ENCODE measurements around the gene GDE1.

GDE1 gene

GRCh38 chr16:19484096-19484495, 37.8 kb downstream of the GDE1 start:
- H4K20me1 ChIP-seq (ENCODE audit: insufficient read depth, low read length, poor library complexity, severe bottlenecking) = no peaks in the 10 kb centered on the region
- H3F3A ChIP-seq (ENCODE audit: low read depth) = no peaks in the 10 kb centered on the region
- H3K9me3 ChIP-seq (ENCODE audit: insufficient read depth, low read depth, low read length) = no peaks in the 10 kb centered on the region
- H3K9ac ChIP-seq (ENCODE audit: low read depth, low read length, poor library complexity, severe bottlenecking) = no peak overlapping the region
- H3K36me3 ChIP-seq (ENCODE audit: insufficient read depth, low read length) = no peaks in the 10 kb centered on the region
- H3K4me3 ChIP-seq (ENCODE audit: low read length, poor library complexity, severe bottlenecking) = no peak overlapping the region
- H3K9me2 ChIP-seq (replicated peaks; ENCODE audit: low read depth, low read length) = no peaks in the 10 kb centered on the region
- no peak for TF ChIP-seq EZH2phosphoT487 (IDR thresholded peaks at IDR 0.05; ENCODE audit: borderline replicate concordance)
- TF ChIP-seq CTCF (conservative IDR thresholded peaks at IDR 0.05; ENCODE audit: low read length) = no peak
- H3K27me3 ChIP-seq (ENCODE audit: insufficient read depth, low read length, poor library complexity, severe bottlenecking) = no peaks in the 10 kb centered on the region
- no peak overlapping the region for H2AFZ ChIP-seq (ENCODE audit: low read length)
- no peak overlapping the region for H3K4me2 ChIP-seq (ENCODE audit: low read depth, low read length, poor library complexity, severe bottlenecking)
- no peaks in the 10 kb centered on the region for H3K4me1 ChIP-seq (ENCODE audit: insufficient read depth, low read length, poor library complexity, severe bottlenecking)
- H3K79me2 ChIP-seq (ENCODE audit: insufficient read depth, low read length) = no peaks in the 10 kb centered on the region

- no peaks in the 10 kb centered on the region for H3K9me3 ChIP-seq (ENCODE audit: insufficient read depth, low read depth, low read length)
- no peak overlapping the region for H3K4me3 ChIP-seq (ENCODE audit: low read length, poor library complexity, severe bottlenecking)
- H3K4me2 ChIP-seq (ENCODE audit: low read depth, low read length, poor library complexity, severe bottlenecking) = no peak overlapping the region
- H3K36me3 ChIP-seq (ENCODE audit: insufficient read depth, low read length) = no peaks in the 10 kb centered on the region
- H3K9ac ChIP-seq (ENCODE audit: low read depth, low read length, poor library complexity, severe bottlenecking) = no peak overlapping the region
- TF ChIP-seq CTCF (conservative IDR thresholded peaks at IDR 0.05; ENCODE audit: low read length) (no peak), EZH2phosphoT487 (IDR thresholded peaks at IDR 0.05; ENCODE audit: borderline replicate concordance) (no peak)
- no peaks in the 10 kb centered on the region for H3F3A ChIP-seq (ENCODE audit: low read depth)
- no peaks in the 10 kb centered on the region for H4K20me1 ChIP-seq (ENCODE audit: insufficient read depth, low read length, poor library complexity, severe bottlenecking)
- H3K27me3 ChIP-seq (ENCODE audit: insufficient read depth, low read length, poor library complexity, severe bottlenecking) = no peaks in the 10 kb centered on the region
- H3K79me2 ChIP-seq (ENCODE audit: insufficient read depth, low read length) = no peaks in the 10 kb centered on the region
- no peaks in the 10 kb centered on the region for H3K9me2 ChIP-seq (replicated peaks; ENCODE audit: low read depth, low read length)
- no peaks in the 10 kb centered on the region for H3K4me1 ChIP-seq (ENCODE audit: insufficient read depth, low read length, poor library complexity, severe bottlenecking)
- no peak overlapping the region for H2AFZ ChIP-seq (ENCODE audit: low read length)
Measured at GRCh38 chr16:19482291-19482690, 39.6 kb downstream of the GDE1 start.

- Histone ChIP-seq H3K79me2 (ENCODE audit: insufficient read depth, low read length) (no peaks in the 10 kb centered on the region), H3K9ac (ENCODE audit: low read depth, low read length, poor library complexity, severe bottlenecking) (no peak overlapping the region), H3K4me2 (ENCODE audit: low read depth, low read length, poor library complexity, severe bottlenecking) (no peak overlapping the region), H3K9me2 (replicated peaks; ENCODE audit: low read depth, low read length) (no peaks in the 10 kb centered on the region), H3K27me3 (ENCODE audit: insufficient read depth, low read length, poor library complexity, severe bottlenecking) (no peaks in the 10 kb centered on the region), H3K4me1 (ENCODE audit: insufficient read depth, low read length, poor library complexity, severe bottlenecking) (no peaks in the 10 kb centered on the region), H3K4me3 (ENCODE audit: low read length, poor library complexity, severe bottlenecking) (no peak overlapping the region), H2AFZ (ENCODE audit: low read length) (no peak overlapping the region), H4K20me1 (ENCODE audit: insufficient read depth, low read length, poor library complexity, severe bottlenecking) (no peaks in the 10 kb centered on the region), H3K9me3 (ENCODE audit: insufficient read depth, low read depth, low read length) (no peaks in the 10 kb centered on the region), H3K36me3 (ENCODE audit: insufficient read depth, low read length) (no peaks in the 10 kb centered on the region), H3F3A (ENCODE audit: low read depth) (no peaks in the 10 kb centered on the region)
- TF ChIP-seq CTCF (conservative IDR thresholded peaks at IDR 0.05; ENCODE audit: low read length) (no peak), EZH2phosphoT487 (IDR thresholded peaks at IDR 0.05; ENCODE audit: borderline replicate concordance) (no peak)
Measured at GRCh38 chr16:19481769-19482168, 40.1 kb downstream of the GDE1 start.
